ENCODE data around the gene STING1.
"Not testable (repeated sequence)": the region's sequence is repeated elsewhere in the genome, so short reads cannot be mapped to it uniquely, and the experiment has no call there.

The STING1 gene

DNA sequence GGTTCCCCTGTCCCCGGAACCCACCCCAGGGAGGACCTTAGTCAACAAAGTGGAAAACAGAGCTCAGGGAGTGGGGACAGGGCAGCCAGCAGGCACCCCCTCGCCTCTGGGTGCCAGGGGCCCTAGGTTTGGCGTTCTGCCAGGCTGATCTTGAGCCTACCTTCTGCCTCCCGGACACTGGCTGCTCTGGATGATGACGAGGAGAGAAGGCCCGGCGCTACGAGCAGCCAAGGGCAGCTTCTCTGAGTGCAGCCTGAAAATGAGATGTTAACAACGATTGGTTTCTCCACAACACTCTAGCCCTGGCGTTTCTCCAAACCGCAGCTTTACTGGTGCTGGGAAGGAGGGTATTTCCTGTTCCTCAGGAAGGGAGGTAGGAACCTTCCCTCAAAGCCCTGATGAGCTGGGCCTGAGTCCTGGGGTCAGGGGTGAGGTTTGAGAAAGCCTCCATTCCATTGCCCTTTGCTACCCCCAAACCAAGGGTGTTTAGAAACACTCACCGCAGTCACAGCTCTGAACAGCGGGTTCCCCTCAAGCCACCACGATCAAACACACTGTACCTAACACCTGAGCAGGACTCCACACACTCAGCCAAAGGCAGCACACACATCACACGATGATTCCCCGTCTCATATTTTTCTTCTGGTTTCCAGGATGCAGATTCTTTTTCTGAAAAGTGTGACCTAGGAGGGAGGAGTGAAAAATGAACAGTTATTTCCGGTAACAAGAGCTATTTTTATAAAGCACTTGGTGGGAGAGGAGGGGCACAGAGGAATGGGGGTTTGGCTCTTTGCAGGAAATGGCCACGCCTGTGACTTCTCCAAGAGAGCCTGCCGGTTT is at the start of gene STING1:
Gene STING1 (minus strand): TSS at position 709 of the 840 bp plus-strand sequence. CDS start 1,054 bp downstream, outside the sequence.
- DNase-seq (ENCODE audit: low spot score), result no peak

DNA sequence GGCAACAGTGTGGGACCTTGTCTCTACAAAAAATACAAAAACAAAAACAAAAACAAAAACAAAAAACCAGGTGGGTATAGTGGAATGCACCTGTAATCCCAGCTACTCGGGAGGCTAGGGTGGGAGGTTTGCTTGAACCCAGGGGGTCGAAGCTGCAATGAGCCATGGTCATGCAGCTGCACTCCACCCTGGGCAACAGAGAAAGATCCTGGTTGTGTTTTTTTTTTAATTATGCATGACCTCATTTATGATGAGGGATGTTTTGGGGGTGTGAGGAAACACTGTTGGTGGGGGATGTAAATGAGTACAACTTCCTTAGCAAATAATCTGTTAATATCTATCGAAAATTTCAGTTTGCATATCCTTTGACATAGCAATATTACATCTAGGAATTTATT is 49.2 kb upstream of the STING1 start:
- no peak for DNase-seq (ENCODE audit: low spot score)

DNA sequence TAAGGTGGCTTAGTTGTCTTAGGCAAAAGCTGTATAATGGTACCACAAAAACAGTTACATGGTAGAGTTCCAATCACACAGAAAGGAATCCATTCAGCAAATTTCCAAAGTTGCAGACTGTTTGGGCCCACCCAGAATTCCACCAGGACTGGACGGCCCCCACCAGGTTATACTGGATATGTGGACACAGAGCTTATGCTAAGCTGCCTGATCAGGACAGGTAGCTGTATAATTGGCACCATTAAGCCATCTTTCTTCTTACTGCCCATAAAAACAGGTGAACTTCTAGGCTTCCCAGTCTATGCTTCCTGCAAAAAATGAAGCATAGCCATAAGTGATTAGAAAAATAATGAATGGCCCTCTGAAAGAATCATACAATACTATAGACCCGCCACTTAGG is 47.5 kb upstream of the STING1 start:
- DNase-seq (ENCODE audit: low spot score), result not testable (repeated sequence)

DNA sequence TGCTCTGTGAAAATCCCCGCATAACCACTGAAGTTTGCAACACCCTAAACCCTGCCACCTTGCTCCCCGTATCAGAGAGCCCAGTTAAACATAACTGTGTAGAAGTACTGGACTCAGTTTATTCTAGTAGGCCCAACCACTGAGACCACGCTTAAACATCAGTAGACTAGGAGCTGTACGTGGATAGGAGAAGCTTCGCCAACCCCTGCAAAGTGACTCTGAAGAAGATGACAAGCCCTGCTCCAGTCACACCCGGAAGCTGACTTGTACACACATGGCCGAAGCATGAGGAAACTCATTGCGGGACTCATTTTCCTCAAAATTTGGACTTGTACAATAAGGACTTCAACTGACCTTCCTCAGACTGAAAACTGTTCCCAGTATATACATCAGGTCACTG is 46.1 kb upstream of the STING1 start:
- not testable (repeated sequence) for DNase-seq (ENCODE audit: low spot score)

DNA sequence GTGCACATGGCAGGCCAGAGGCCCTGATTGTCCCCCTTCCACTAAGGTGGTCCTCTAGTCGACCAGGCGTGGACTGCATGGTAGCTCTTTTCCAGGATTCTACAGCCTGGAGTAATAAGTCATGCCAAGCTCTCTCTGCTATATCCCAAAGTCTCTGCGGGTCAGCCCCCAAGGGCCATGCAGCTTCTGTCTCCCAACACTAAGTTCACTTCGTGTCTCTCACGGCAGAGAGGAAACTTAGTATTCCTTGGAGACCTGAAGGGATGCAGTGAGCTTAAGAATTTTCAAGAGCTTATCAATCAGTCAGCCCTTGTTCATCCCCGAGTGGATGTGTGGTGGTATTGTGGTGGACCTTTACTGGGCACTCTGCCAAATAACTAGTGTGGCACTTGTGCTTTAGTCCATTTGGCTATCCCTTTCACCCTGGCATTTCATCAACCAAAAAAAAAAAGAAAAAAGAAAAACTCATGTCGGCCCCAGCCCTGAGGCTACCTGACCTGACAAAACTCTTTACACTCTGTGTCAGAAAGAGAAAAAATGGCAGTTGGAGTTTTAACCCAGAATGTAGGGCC is 45.4 kb upstream of the STING1 start:
- DNase-seq (ENCODE audit: low spot score), result not testable (repeated sequence)

DNA sequence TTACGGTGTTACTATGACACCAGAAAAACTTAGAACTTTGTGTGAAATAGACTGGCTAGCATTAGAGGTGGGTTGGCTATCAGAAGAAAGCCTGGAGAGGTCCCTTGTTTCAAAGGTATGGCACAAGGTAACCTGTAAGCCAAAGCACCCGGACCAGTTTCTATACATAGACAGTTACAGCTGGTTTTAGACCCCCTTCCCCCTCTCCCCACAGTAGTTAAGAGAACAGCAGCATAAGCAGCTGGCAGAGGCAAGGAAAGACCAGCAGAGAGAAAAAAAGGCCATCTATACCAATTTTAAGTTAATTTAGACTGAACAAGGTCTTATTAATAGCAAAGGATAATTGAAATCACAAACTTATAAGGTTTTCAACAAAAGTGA is 44.5 kb upstream of the STING1 start:
- DNase-seq (ENCODE audit: low spot score), result not testable (repeated sequence)

DNA sequence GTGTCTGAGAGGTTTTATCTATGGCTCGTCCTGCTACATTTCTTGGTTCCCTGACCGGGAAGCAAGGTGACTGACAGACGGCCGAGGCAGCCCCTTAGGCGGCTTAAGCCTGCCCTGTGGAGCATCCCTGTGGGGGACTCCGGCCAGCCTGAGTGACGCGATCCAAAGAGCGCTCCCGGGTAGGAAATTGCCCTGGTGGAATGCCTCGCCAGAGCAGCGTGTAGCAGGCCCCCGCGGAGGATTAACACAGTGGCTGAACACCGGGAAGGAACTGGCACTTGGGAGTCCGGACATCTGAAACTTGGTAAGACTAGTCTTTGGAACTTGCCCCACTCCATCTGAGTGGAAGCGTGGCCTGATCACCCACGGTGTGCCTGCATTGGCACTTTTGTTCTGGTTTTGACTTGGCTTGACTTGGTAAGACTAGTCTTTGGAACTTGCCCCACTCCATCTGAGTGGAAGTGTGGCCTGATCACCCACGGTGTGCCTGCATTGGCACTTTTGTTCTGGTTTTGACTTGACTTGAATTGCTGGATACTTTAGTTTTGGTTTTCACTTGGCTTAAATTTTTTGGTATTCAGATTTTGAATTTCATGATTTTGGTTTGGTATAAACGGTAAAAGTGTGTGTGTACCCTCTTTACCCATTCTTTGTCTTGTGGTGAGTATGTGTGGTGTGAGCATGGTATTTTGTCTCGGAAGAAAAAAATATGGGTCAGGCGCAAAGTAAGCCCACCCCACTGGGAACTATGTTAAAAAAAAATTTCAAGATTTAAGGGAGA is 43.9 kb upstream of the STING1 start:
- not testable (repeated sequence) for DNase-seq (ENCODE audit: low spot score)

DNA sequence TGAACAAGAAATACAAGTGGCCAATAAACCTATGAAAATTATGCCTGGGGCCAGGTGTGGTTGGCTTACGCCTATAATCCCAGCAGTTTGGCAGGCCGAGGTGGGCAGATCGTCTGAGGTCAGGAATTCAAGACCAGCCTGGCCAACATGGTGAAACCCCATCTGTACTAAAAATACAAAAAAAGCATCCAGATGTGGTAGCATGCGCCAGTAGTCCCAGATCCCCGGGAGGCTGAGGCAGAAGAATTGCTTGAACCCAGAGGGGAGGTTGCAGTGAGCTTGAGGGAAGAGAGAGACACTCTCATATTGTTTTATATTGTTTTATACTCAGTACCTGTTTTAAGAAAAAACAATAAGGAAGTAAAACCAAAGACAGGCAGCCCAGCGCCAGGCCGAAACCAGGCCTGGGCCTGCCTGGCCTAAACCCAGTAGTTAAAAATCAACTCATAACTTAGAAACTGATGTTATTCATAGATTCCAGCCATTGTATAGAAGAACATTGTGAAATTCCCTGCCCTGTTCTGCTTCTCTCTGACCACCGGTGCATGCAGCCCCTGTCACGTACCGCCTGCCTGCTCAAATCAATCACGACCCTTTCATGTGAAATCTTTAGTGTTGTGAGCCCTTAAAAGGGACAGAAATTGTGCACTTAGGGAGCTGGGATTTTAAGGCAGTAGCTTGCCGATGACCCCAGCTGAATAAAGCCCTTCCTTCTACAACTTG is 43.2 kb upstream of the STING1 start:
- not testable (repeated sequence) for DNase-seq (ENCODE audit: low spot score)

DNA sequence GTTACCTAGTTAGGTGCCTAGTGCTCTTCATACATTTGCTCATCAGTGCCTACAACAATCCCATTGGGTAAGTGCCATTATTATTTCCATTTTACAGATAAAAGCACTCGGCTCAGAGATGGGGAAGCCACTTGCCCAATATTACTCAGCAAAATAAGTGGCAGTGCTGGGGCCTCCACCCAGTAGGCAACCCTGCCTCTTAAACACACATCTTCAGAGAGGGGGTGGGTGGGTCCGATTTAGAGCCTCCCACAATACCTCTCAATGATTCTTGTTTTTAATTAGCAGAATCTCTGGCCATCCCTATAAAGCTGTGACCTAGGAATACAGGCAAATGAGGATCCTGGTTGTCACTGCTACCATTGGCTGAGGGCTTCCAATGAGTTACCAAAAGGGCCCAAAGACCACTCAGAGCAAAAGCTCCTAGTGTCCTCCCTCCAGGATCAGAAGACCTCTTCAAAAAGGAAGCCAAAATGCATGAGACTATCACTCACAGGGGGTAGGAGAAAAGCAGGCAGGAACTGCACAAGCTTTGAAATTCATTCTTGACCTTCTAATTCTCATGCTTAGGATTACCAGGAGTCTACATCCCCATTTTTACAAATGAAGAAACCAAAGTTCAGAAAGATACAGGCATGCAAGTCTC is 42.5 kb upstream of the STING1 start:
- DNase-seq (ENCODE audit: low spot score), result no peak

DNA sequence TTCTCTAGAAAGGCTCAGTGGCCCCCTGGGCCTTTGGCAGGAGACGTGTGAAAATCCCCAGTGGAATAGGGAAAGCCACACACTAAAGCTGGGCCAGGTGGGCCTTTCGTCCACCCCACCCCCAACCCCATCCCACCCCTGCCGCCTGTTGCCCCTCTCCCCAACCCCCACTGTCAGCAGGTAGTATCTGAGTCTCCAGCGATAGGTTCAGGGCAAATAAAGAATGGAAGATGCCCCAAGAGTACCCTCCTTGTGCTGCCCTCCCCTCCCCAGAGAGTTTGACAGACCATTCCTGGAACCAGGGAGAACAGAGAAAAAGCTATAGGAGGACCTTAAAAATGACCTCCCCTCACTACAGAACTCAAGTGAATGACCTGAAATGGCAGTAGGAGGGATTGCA is 41.9 kb upstream of the STING1 start:
- DNase-seq (ENCODE audit: low spot score), result no peak

DNA sequence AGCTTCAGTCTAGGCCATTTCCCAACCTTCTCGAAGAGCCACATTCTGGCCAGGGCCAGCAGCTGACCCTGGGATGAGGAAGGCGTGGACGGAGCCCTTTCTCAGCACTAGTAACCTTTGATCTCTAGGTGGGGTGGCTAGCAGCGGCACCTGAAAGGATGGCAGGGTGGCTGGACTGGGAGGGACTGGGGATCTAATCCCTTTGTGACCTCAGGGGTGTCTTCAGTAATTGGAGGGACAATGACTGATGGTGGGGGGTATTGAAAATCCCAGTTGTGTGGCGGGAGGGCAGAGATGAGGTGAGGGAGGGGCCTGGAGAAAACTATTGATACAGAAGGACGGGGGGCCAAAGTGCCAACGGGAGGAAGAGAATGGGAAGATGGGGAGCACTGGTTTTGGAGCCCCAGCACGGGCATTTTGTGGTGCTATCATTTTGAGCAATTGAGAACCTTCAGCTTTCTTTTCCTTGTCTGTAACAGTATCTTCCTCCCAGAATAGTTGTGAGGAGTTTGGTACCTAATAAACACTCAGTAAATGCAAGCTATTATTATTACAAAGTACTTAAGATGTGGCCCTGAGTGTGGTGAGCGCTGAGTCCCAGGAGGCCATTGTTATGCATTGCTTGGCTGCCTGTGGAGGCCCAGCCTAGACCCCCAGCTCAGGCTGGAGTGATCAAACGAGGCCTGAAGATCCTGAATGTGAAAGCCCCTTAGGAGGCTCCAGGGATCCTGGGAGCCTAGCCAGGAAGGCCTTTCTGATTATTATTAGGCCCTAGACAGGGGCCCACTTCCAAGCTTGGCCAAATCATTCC is 41.3 kb upstream of the STING1 start:
- no peak for DNase-seq (ENCODE audit: low spot score)

DNA sequence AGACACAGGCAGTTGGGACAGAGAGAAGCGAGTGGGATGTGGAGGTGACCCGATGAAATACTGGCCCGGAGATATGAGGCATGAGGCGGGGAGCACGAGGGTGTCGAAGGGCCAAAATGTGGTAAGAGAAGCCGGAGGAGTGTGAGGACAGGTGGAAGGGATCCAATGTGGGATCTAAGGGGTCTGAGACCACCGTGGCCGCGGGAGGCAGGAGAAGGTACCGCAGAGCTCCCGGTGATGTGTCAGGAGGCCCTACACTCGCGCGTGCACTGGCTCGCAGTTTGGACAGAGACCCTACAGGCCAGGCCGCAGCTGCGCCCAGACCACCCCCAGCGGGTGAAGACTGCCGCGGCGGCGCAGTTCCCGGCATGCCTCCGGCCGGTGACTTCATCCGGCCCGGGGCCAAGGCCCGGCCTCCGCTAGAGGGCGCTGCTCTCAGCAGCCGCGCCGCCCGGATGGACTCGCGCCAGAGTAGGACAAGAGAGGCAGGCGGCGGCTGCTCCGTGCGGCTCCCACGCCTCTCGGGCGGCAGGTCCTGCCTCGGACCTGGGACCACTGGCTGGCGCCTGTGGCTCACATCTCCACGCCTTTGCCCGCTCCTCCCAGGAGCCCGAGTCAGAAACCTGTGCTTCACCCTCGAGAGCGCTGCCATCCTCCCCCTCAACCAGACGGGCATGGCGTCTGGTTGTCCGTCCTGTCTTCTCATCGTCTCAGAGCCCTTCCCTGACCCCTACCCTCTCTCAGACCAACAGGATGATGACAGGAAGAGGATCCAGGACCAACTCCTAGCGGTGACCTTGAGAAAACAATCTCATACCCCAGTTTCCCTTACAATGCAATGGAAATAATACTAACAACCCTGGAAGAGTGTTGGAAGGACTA is 35.4 kb upstream of the STING1 start:
- DNase-seq (ENCODE audit: low spot score), result peak; percentile 75

DNA sequence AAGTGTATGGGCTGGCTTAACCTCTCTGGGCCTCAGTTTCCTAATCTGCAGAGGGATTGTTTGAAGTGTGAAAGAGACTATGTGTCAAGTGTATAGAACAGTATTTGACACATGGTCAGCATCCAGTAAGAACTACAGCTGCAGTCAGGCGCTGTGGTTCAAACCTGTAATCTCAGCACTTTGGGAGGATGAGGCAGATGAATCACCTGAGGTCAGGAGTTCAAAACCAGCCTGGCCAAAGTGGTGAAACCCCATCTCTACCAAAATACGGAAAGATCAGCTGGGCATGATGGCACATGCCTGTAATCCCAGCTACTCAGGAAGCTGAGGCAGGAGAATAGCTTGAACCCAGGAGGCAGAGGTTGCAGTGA is 31.9 kb upstream of the STING1 start:
- no peak for DNase-seq (ENCODE audit: low spot score)

DNA sequence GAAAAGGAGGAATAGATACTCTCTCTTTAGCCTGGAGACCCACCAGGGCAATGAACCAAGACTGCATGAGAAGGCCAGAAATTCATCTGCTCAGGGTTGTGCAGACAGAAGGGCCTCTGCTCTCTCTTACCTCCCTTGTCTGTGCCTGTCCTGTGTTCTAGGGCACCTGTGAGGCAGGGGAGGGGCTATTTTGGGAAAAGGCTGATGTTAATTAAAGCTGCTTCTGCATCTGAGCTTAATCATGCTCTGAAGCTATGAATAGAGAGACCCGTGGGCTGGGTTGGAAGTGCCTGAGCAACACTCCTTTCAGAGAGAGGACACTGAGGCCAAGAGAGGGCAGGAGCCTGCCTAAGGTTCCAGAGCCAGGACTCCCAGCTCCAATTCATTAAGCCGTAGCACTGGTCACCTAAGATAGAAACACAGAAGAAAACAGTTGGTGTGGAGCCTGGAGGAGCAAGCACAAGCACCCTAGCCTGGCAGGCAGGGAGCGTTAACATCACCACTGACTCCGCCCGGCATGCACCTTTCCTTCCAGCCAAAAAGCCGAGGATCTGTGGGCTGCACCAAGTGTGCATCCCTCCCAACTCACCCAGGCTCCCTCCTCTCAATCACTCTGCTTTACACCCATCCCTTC is 31.4 kb upstream of the STING1 start:
- DNase-seq (ENCODE audit: low spot score), result no peak

DNA sequence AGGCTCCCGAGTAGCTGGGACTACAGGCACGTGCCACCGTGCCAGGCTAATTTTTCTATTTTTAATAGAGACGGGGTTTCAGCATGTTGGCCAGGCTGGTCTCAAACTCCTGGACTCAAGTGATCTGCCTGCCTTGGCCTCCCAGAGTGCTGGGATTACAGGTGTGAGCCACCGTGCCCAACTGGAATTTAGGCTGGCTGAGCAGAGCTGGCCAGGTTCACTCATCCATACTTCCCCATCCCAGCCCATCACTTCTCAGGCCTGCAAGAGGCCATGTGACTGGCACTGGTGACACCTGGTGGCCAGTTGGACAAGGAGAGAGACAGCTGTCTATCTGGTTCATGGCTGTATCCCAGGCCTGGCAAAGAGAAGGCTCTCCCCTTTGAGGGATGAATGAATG is 30.9 kb upstream of the STING1 start:
- peak; percentile 71 for DNase-seq (ENCODE audit: low spot score)

DNA sequence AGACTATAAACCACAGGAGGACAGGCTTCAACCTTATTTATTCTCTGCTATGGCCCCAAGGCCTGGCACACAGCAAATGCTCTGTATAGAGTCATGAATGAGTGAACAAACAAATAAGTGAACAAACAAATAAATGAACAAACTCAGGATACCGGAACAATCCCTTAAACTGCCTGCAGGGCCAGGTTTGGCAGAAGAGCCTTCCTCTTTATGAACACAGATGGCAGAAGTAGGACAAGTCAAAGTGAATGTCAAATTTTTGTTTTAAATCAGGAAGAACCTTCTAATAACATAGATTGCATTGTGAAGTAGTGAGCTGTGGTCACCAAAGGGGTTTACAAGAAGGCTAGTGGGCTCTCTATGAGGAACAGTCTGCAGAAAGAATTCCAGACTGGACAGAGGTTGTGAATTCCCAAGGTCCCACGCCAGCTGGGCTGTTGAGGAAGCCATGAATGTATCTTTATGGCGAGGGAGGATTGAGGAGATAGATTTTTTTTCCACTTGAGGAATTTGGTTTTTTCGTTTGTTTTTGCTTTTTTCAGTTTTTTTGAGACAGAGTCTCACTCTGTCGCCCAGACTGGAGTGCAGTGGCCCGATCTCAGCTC is 30.3 kb upstream of the STING1 start:
- DNase-seq (ENCODE audit: low spot score), result no peak

DNA sequence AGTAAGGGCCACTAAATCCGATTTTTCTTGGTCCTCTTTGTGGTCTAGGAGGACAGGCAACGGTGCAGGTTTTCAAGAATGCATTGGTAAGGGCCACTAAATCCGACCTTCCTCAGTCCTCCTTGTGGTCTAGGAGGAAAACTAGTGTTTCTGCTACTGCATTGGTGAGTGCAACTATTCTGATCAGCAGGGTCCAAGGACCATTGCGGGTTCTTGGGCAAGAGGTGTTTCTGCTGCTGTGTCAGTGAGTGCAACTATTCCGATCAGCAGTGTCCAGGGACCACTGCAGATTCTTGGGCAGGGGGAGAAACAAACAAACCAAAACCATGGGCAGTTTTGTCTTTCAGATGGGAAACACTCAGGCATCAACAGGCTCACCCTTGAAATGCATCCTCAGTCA is 22.2 kb upstream of the STING1 start:
- not testable (repeated sequence) for DNase-seq (ENCODE audit: low spot score)

DNA sequence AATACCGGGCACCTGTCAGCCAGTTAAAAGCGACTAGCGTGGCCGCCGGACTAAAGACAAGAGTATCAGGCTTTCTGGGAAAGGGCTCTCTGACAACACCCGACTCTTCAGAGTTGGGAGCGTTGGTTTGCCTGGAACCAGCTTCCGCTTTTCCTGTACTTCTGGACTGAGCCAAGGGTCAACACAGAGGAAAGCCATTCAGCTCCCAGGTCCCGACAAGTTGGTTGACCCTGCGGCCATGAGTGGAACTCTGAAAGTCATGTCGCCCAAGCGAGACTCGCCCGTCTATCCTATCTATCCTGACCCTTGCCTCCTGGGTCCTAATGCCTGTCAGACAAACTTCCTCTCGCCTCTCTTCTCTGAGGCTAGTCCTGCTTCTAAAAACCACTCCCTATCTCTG is 21.3 kb upstream of the STING1 start:
- not testable (repeated sequence) for DNase-seq (ENCODE audit: low spot score)
